Ramos (cell line): Measurements from ENCODE around the gene CD1C.
"Not testable (repeated sequence)": the region's sequence is repeated elsewhere in the genome, so short reads cannot be mapped to it uniquely, and the experiment has no call there.

Experiments used
- in situ Hi-C: fragments of 300-500 bp; cut with MboI; formaldehyde crosslinking; loops from one replicate; pipeline ENCODE4 v1.14.3; 2022; ENCODE audit warnings: low sequenced_read_pairs; ENCODE audit not compliant: unreplicated experiment

The CD1C gene

GRCh38 chr1:158289811-158290210 lies at the start of gene CD1C:
CD1C (plus strand) TSS chr1:158289923; CDS start chr1:158290065, 142 bp downstream.
- in situ Hi-C loops, result no loop called here

DNA sequence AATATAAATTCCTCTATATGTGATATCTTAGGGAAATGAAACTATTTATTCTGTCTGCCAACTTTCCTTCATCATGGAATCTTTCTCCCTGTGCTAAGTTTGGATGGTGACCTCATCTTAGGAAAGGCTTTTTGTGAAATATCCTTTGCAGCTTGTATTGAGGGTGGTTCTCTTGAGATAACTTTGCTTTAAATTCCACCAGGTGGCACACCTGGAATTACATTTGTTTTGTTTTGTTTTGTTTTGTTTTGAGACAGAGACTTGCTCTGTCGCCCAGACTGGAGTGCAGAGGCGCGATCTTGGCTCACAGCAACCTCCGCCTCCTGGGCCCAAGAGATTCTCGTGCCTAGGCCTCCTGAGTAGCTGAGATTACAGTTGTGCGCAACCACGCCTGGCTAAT lies 43.1 kb upstream of the CD1C start:
- in situ Hi-C loops, result no loop called here

GRCh38 chr1:158248118-158248517 lies 41.6 kb upstream of the CD1C start:
- in situ Hi-C loops, result no loop called here

DNA sequence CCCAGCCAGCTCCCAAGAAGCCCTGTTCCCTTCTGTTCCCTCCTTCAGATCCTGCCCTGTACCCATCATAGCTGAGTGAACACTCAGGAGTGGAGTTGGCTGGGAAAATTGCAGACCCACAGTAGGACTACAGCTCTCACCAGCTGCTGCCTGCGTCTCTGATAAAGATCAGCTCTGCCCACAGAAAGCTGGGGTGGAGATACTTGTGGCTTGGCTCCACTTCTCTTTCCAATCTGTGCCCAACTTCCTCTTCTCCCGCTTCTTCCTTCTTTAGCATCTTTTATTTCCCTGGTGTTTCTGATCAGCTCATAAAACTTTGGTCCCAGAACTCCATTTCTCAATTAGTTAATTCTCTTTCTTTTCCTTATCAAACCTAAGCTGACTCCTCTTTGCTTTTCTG lies 41.0 kb upstream of the CD1C start:
- in situ Hi-C loops, result no loop called here

- in situ Hi-C loops, result no loop called here
Measured at GRCh38 chr1:158249646-158250045, 40.1 kb upstream of the CD1C start.

GRCh38 chr1:158251163-158251562 lies 38.6 kb upstream of the CD1C start:
- in situ Hi-C loops, result no loop called here

DNA sequence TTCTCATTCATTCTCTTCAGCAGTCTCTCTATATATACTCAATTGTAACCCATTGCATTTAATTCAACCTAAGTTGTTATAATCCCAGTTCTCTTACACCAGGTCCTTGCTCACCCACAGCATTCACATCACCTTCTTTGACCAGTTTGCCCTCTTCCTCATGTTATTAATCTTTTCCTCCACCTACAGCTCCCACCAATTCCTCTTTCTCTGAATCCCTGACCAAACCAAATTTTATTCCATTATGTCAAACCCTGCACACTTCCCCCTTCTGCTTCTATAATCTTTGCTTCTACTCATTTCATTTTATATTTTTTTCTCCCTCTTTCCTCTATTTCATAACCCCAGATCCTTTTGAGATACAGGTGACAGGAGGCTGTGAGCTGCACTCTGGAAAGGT lies 34.1 kb upstream of the CD1C start:
- in situ Hi-C loops, result no loop called here

DNA sequence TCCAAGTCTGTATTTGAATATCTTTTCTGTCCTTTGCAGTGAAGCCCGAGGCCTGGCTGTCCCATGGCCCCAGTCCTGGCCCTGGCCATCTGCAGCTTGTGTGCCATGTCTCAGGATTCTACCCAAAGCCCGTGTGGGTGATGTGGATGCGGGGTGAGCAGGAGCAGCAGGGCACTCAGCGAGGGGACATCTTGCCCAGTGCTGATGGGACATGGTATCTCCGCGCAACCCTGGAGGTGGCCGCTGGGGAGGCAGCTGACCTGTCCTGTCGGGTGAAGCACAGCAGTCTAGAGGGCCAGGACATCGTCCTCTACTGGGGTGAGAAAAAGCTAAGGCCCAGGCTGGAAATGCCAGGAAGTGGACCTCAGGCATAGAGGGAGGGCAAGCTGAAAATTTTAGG lies 33.0 kb upstream of the CD1C start:
- in situ Hi-C loops, result not testable (repeated sequence)

DNA sequence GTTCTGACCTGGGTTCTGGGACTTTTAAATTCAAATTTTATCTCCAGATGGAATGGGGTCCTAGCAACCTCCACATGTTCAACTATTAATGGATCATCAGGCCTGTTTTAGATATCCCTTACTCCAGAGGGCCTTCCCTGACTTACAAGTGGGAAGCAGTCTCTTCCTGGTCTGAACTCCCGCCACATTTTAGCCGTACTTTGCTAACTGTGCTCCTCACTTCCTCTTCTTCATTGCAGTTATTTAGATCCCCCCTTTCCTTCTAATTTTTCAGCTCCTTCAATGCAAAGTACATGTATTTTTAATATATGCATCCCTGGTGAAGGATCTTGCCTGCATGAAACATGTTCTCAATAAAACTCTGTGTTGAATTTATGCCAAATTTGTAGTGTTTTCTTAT lies 31.8 kb upstream of the CD1C start:
- in situ Hi-C loops, result no loop called here

DNA sequence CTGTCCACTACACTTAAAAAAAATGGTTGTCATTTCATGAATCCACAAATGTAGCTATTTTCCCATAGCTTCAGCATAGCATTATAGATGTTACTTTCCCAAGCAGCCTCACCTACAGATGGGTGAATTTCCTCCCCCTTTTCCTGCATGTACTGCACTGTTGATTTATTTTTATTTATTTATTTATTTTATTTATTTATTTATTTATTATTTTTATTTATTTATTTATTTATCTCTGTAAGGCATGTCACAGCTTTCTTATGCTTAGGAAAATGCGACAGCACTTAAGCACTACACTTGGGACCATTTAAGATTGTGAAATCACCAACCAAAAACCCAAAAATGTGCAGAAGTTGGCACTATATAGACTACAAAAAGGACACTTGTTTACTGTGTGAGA lies 30.6 kb upstream of the CD1C start:
- in situ Hi-C loops, result no loop called here

- in situ Hi-C loops, result no loop called here
Measured at GRCh38 chr1:158272681-158273080, 17.0 kb upstream of the CD1C start.

DNA sequence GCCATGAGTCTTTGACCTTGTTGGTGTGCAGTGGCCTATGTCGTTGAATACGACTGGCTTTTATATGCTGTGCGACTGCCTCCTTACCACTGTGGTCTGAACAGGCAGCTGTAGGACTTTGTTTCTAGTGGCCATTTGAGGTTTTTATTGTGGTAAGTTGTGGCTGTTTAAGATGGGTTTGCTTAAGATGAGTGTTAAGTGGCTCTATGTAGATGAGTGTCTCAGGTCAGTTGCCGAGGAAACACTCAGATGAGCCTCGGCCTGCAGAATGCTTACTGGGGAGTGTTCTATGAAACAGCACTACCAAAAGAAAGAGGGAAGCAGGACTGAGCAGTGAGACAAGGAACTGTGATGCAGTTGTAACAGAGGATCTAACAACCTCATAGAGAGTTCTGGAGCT lies 14.9 kb upstream of the CD1C start:
- in situ Hi-C loops, result no loop called here

GRCh38 chr1:158282421-158282820 lies 7.3 kb upstream of the CD1C start:
- in situ Hi-C loops, result not testable (repeated sequence)

GRCh38 chr1:158283965-158284364 lies 5.8 kb upstream of the CD1C start:
- in situ Hi-C loops, result no loop called here

DNA sequence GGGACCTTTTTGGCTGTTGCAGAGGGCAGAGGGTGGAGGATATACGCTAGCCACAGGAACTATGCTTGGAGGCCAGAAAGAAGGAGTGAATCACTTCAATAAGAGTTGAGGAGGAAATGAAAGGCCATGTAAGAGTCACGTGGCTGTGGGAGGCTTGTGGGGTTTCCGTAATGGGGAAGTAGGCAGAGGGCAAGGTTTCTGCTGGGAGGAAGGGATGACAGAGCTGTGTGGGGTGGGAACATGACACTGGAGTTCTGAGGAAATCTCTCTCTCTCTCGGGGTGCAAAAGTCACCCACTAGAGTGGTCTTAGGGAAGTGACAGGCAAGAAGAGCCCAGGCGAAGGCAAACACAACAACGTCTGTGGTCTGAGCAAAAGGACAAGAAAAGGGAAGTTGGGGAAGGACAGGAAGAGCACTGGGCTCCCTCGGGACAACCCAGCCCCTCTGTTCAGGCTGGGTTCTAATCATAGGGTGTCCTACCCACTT lies 3.9 kb upstream of the CD1C start:
- in situ Hi-C loops, result no loop called here

DNA sequence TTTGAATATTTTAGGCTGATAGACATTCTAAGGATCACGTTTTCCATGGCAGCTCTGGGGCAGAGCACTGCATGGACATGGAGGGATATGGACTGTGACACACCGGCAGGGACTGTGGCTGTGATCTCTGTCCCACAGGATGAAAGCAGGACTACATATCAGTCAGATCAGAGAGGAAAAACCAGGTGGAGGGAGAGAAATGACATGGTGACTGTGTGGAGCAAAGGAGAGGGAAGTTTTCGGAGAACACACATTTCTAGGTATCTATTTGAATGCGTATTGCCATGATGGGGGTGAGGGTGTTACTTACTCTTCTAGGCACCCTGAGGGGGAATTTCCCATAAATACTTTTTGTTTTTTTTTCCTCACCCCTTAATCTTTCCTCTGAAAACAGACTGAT lies 3.2 kb upstream of the CD1C start:
- in situ Hi-C loops, result no loop called here

DNA sequence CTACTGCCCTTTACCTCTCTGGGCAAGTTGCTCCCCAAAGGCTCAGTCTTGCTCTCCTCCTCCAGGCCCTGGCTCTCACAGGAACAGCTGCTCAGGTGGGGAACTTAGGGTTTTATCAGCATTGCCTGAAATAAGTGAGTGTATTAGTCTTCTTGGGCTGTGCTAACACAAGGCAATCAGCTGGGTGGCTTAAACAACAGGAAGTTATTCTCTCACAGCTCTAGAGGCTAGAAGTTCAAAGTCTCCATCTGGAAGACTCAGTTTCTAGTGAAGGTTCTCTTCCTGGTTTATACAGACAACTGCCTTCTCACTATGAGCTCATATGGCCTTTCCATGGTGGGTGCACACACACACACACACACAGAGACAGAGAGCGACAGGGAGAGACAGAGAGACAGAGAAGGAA lies 2.8 kb upstream of the CD1C start:
- in situ Hi-C loops, result no loop called here

DNA sequence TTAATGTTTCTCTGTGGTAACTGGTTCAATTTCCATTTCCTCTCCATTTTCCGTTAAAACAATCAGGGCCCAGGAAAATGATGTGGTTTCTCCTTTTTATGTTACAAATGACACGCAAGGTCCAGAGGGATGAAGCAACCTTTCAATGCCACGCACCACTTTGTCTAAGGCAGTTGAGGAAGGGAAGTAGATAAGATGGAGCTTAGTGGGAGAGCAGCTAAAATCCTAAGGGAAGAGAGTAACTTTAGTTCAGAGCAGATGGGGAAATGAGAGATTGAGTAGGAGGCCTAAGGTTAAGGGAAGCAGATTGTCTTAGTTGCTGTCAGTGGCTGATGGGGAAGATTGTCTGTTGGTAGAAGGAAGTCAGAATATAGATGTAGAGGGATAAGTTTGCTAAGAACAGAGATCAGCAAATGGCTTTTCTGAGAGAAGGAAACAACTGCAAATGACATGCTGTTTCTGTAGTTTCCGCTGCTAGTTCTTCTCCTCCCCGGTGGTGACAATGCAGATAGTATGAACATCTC lies 660 bp downstream of the CD1C start:
- in situ Hi-C loops, result no loop called here

GRCh38 chr1:158295791-158296190 lies 6.1 kb downstream of the CD1C start:
- in situ Hi-C loops, result no loop called here

- in situ Hi-C loops, result no loop called here
Measured at GRCh38 chr1:158310623-158311022, 20.9 kb downstream of the CD1C start.

DNA sequence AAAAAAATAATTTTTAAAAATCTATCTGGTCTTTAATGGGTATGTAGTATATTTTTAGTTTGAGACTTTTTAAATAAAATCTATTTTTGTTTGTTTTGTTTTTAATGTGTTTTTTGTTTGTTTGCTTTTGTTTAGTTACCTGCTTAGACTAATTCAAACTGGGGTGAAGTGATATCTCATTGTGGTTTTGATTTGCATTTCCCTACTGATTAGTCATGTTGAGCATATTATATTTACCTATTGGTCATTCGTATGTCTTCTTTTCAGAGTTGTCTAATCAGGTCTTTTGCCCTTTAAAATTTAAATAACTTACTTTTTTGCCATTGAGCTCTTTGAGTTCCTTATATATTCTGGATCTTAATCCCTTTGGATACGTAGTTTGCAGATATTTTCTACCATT lies 21.3 kb downstream of the CD1C start:
- in situ Hi-C loops, result no loop called here

DNA sequence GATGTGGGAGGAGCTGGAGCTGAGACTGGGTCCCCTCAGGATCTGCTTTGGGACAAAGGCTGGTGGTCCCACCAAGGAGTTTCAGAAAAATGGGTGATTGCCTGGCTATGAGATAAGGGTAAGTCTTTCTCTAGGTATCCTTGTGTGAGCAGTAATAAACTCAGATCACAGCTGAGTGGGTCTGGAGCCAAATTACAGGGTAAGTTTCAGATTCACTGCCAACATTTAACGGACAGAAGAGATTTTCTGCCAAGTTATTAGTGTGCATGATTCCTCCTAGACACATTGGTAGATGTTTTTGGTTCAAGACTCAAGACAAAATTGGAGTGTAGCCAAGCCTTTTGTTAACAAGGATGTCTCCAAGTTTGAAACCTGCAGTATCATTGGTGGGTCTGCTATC lies 34.1 kb downstream of the CD1C start:
- in situ Hi-C loops, result no loop called here

DNA sequence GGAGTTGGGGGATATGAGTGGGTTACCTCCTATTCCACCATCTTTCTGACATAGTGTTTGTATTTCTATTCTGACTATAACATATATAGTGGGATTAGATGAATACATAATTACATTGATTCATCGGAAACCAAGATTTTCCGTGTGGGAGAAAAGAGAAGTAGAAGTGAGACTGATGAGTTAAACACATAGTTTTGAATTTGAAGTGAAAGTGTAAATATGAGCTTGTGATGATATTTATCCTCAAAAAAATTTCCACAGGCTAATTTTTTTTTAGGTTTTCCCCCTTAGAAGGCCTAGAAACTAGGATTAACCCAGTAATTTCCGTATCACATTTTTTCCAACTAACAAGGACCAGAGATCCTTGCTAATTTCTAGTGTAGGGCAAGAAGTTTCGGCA lies 34.7 kb downstream of the CD1C start:
- in situ Hi-C loops, result no loop called here
